ENCODE data around the gene ARID1B.

GRCh38 chr6:157244175-157244574, 467.0 kb downstream of the ARID1B start:
- no peak for TF ChIP-seq EZH2phosphoT487 (IDR thresholded peaks at IDR 0.05)
- no peak for TF ChIP-seq CTCF (IDR thresholded peaks at IDR 0.05)
- no peak for TF ChIP-seq EZH2 (IDR thresholded peaks at IDR 0.05)

All from neural progenitor cell (in vitro differentiated cells).